ENCODE measurements around the gene SRPK2.

Gene SRPK2

DNA sequence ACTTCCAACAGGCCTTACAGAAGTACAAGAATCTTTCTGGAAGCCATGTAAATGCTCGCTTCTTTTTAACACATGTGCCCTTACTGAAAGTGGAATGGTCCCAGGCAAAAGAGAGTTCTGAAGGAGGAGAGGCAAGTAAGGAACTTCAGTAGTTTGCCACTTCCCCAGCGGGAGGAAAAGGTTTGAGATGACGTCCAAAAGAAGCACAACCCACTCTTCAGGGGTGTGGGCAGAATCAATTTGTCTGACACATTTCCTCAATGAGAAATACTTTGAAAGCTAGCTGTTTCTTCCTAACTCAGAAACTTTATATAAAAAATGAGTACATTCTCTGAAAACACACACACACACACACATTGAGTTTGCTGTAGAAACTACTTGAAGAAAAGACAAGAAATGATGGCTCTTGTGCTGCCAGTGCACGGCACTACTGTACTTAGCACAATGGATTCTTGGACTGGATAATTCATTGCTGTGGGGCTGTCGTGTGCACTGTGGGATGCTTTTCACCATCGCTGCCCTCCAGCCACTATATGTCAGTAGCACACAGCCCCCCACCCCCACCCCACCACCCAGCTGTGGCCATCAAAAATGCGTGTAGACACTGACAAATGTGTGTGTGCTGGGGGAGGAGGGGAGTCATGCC is 183.0 kb downstream of the SRPK2 start:
- H3K9me3 Mint-ChIP-seq, result no peaks in the 10 kb centered on the region
- peaks cover 34% of the 10 kb centered on the region for H3K36me3 Mint-ChIP-seq (ENCODE audit: low read depth)
- peaks cover 41% of the 10 kb centered on the region for H3K4me1 Mint-ChIP-seq
- TF ChIP-seq, protein P1, sequence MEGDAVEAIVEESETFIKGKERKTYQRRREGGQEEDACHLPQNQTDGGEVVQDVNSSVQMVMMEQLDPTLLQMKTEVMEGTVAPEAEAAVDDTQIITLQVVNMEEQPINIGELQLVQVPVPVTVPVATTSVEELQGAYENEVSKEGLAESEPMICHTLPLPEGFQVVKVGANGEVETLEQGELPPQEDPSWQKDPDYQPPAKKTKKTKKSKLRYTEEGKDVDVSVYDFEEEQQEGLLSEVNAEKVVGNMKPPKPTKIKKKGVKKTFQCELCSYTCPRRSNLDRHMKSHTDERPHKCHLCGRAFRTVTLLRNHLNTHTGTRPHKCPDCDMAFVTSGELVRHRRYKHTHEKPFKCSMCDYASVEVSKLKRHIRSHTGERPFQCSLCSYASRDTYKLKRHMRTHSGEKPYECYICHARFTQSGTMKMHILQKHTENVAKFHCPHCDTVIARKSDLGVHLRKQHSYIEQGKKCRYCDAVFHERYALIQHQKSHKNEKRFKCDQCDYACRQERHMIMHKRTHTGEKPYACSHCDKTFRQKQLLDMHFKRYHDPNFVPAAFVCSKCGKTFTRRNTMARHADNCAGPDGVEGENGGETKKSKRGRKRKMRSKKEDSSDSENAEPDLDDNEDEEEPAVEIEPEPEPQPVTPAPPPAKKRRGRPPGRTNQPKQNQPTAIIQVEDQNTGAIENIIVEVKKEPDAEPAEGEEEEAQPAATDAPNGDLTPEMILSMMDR (IDR thresholded peaks at IDR 0.05; ENCODE audit: unreplicated experiment in 3 of 3), result no peak
- no peak overlapping the region for H3K4me3 Mint-ChIP-seq
- no peak overlapping the region for H3K27ac Mint-ChIP-seq
- H3K27me3 Mint-ChIP-seq (ENCODE audit: low read depth), result no peaks in the 10 kb centered on the region

DNA sequence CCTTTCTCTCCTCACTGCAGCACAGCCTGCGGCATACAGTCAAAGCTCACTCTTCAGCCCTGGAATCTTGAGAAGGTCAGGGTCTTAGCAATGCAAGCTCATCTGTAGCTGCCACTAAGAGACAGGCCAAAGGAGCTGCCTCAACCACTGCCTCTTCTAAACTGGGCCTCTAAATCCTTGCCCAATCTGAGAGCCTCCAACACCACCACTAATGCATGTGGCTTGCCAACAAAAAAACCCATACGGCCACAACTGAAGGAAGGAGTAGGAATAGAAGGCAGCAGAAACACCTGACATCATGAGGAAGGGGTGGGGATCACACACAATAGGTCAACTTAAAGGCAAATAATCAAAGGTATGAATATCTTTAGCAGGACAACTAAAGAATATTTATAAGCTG is 183.8 kb downstream of the SRPK2 start:
- Mint-ChIP-seq H3K9me3 (no peaks in the 10 kb centered on the region), H3K4me3 (no peak overlapping the region), H3K36me3 (ENCODE audit: low read depth) (peaks cover 40% of the 10 kb centered on the region), H3K27me3 (ENCODE audit: low read depth) (no peaks in the 10 kb centered on the region), H3K4me1 (peaks cover 37% of the 10 kb centered on the region), H3K27ac (no peak overlapping the region)
- TF ChIP-seq, protein P1 (IDR thresholded peaks at IDR 0.05; ENCODE audit: unreplicated experiment in 3 of 3), result no peak

DNA sequence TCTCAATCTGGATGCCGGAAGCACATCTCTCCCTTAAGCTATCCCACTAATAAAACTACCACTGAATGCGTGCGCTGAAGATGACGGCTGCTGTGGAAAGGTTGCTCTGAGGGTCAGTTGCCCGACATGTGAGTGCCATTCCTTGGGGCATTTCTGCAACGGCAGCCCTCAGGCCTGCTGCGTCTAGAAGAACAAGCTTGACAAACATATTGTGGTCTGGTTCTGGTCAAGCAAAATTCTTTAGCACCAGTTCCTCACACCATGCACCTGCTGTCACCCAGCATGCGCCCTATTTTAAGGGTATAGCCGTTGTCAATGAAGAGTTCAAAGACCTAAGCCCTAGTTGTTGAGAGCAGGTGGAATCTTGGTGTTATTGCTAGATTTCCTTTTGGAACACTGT is 184.2 kb downstream of the SRPK2 start:
- Mint-ChIP-seq H3K4me1 (peaks cover 37% of the 10 kb centered on the region), H3K36me3 (ENCODE audit: low read depth) (peaks cover 40% of the 10 kb centered on the region), H3K27ac (no peak overlapping the region), H3K27me3 (ENCODE audit: low read depth) (no peaks in the 10 kb centered on the region), H3K9me3 (no peaks in the 10 kb centered on the region), H3K4me3 (no peak overlapping the region)
- TF ChIP-seq, protein P1 (IDR thresholded peaks at IDR 0.05; ENCODE audit: unreplicated experiment in 3 of 3), result no peak

DNA sequence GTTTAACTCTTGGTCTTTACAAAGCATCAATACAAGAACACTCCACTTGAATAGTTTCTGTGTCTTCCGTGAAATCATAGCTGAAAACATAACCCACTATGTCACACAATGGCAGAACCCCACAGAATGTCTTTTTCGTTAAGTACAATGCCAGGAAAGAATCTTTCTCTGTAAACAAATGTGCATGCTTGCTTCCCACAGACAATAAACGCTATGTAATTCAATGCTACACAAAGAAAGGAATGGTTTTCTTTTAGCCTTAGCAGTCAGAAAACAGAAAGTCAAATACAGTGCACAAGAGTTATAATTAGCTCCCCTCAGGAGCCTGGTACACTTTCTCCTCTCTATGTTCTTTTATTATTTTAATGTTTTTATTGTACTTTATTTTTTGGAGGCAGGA is 186.1 kb downstream of the SRPK2 start:
- Mint-ChIP-seq H3K27ac (peak overlapping the region in 1 of 3 experiments; percentile 35), H3K4me3 (no peak overlapping the region), H3K4me1 (peaks cover 47% of the 10 kb centered on the region), H3K36me3 (ENCODE audit: low read depth) (peaks cover 45% of the 10 kb centered on the region), H3K9me3 (no peaks in the 10 kb centered on the region), H3K27me3 (ENCODE audit: low read depth) (no peaks in the 10 kb centered on the region)
- TF ChIP-seq, protein P1 (IDR thresholded peaks at IDR 0.05; ENCODE audit: unreplicated experiment in 3 of 3), result no peak

DNA sequence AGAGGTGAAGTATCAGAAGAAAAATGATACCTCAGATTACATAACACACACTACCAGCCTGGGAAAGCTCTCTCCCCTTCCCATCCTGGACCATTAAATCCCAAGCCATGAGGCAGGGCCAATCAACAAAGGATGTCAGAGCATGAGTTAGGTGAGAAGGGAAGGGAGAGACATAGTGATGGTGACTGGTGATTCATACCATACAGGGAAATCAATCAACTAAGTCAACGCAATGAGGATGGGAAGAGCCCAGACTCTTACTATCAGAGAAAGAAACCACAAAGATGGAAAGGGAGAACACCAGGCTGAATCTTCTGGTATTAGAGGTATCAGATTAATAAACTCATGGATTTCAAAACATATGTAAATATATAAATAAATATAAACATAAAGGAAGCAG is 189.3 kb downstream of the SRPK2 start:
- Mint-ChIP-seq H3K9me3 (no peaks in the 10 kb centered on the region), H3K36me3 (ENCODE audit: low read depth) (peaks cover 43% of the 10 kb centered on the region), H3K27ac (no peak overlapping the region)

More for the DNA sequence above, 189.3 kb downstream of the SRPK2 start:
- Mint-ChIP-seq H3K27me3 (ENCODE audit: low read depth) (no peaks in the 10 kb centered on the region), H3K4me3 (no peak overlapping the region), H3K4me1 (peaks cover 33% of the 10 kb centered on the region)
- TF ChIP-seq, protein P1 (IDR thresholded peaks at IDR 0.05; ENCODE audit: unreplicated experiment in 3 of 3), result no peak

All from nephron (organoid).